K562 (cell line): ENCODE results near the gene DGCR6L.
A peak's percentile ranks its signal among the peaks of the same experiment; 100 is the strongest.

ENCODE experiments used
- CHD2 ChIP-seq: IDR thresholded peaks from 2 replicates; pipeline ENCODE4 v1.6.1; 2011; ENCODE audit warnings: low read depth, low read length
- CTCF ChIP-seq, 3 experiments: IDR thresholded peaks in 2 of 3; conservative IDR thresholded peaks in 1 of 3; 2 replicates each; pipeline ENCODE4 v1.5.1; 2011 to 2012; ENCODE audit warnings: low read length in 3 of 3, mild to moderate bottlenecking in 3 of 3, control low read depth in 2 of 3, improper control_type of control experiment in 1 of 3, inconsistent platforms in 1 of 3, low read depth in 1 of 3, mixed read lengths in 1 of 3, moderate library complexity in 1 of 3; ENCODE audit not compliant: insufficient read depth in 2 of 3
- CUX1 ChIP-seq: fragments of 200-800 bp; sonication (Bioruptor generic); IDR thresholded peaks from 2 replicates; pipeline ENCODE4 v1.6.1; 2016; ENCODE audit warnings: missing genetic modification characterization, missing compliant biosample characterization
- EZH2 ChIP-seq: IDR thresholded peaks from 2 replicates; pipeline ENCODE4 v1.6.1; 2012; ENCODE audit warnings: low read depth, mild to moderate bottlenecking, inconsistent platforms, low read length, borderline replicate concordance
- FOXK1 ChIP-seq: sonication (generic); formaldehyde crosslinking; IDR thresholded peaks from 2 replicates; pipeline ENCODE4 v1.8.0; 2022; ENCODE audit warnings: missing genetic modification reagents, mild to moderate bottlenecking, borderline replicate concordance
- KDM5B ChIP-seq: fragments of 200-600 bp; sonication (generic); IDR thresholded peaks from 2 replicates; pipeline ENCODE4 v1.6.1; 2012; ENCODE audit warnings: low read depth, mild to moderate bottlenecking, moderate library complexity, low read length, control low read depth, inconsistent platforms; ENCODE audit not compliant: insufficient replicate concordance
- POLR2G ChIP-seq: fragments of 200-400 bp; formaldehyde crosslinking; IDR thresholded peaks from 2 replicates; pipeline ENCODE4 v1.6.1; 2017; ENCODE audit warnings: low read depth, mild to moderate bottlenecking, antibody characterized with exemption, low read length, moderate library complexity
- ZBTB26 ChIP-seq: fragments of 450-650 bp; formaldehyde crosslinking; IDR thresholded peaks from 2 replicates; pipeline ENCODE4 v1.4.0; 2022; ENCODE audit warnings: missing genetic modification characterization

GRCh38 chr22:20268279-20269012 is 51.4 kb downstream of the DGCR6L start, which contains the start of gene RTN4R:
- TF ChIP-seq POLR2G (no peak), FOXK1 (CRISPR knock-in tag) (peak; percentile 92; the same call in 1 of the 2 replicates), KDM5B (peak; percentile 54), CUX1 (CRISPR knock-in tag) (no peak), CHD2 (peak; percentile 32; the same call in 1 of the 2 replicates), ZBTB26 (CRISPR knock-in tag) (no peak), EZH2 (no peak), CTCF (IDR thresholded peaks at IDR 0.05 in 2 of 3, conservative IDR thresholded peaks at IDR 0.05 in 1 of 3; ENCODE audit: insufficient read depth in 2 of 3, low read depth in 1 of 3, low read length in 3 of 3) (peak; percentile 87 to 99 (median 98))
